ENCODE measurements around the gene PRKCZ. TPM values are rescaled to one million over a fixed set of nuclear protein-coding genes. Genes with fewer than 3 reads are reported as not detected.

Gene PRKCZ
- total RNA-seq, 1 experiment from 2014 or later, result 1.9 TPM

DNA sequence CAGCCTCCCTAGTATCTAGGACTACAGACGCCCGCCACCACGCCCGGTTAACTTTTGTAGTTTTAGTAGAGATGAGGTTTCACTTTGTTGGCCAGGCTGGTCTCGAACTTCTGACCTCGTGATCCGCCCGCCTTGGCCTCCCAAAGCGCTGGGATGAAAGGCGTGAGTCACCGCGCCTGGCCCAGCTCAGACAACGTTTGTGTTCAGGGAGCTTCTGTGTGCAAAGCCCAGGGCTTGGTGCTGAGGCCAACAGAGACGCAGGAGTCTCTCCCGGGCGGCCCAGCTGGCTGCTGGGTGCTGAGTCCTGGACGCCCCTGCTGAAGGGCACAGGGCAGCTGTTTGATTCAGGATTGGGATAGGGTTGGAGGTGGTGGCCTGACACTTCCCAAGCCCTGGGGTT is 3.0 kb downstream of the PRKCZ start:
- no peaks in the 10 kb centered on the region for H3K9me3 ChIP-seq (ENCODE audit: low read depth, low read length, poor library complexity, severe bottlenecking)
- DNase-seq (ENCODE audit: low spot score), result no peak
- no peak overlapping the region for H3K4me3 ChIP-seq (ENCODE audit: low read depth, low read length, poor library complexity, severe bottlenecking)
- H3K27me3 ChIP-seq (replicated peaks; ENCODE audit: insufficient read depth, low read depth, low read length, poor library complexity), result peaks cover 40% of the 10 kb centered on the region
- intact Hi-C loops (cut with micrococcal nuclease; ENCODE audit: unreplicated experiment), result no loop called here
- H3K4me1 ChIP-seq (ENCODE audit: insufficient read depth, low read length, poor library complexity, severe bottlenecking), result no peaks in the 10 kb centered on the region
- ChIA-PET CTCF (no interaction called here), POLR2A (ENCODE audit: low non-redundant PET) (no interaction called here)
- no peak overlapping the region for H3K27ac ChIP-seq (ENCODE audit: low read depth, low read length, poor library complexity, severe bottlenecking)
- H3K36me3 ChIP-seq (ENCODE audit: insufficient read depth, low read length, poor library complexity, severe bottlenecking), result no peaks in the 10 kb centered on the region
- no TSS peak for BruUV-seq (replicated peaks)
- no peak for TF ChIP-seq EZH2 (IDR thresholded peaks at IDR 0.05; ENCODE audit: borderline replicate concordance, low read depth, low read length, poor library complexity, severe bottlenecking)
- TF ChIP-seq, protein P1, sequence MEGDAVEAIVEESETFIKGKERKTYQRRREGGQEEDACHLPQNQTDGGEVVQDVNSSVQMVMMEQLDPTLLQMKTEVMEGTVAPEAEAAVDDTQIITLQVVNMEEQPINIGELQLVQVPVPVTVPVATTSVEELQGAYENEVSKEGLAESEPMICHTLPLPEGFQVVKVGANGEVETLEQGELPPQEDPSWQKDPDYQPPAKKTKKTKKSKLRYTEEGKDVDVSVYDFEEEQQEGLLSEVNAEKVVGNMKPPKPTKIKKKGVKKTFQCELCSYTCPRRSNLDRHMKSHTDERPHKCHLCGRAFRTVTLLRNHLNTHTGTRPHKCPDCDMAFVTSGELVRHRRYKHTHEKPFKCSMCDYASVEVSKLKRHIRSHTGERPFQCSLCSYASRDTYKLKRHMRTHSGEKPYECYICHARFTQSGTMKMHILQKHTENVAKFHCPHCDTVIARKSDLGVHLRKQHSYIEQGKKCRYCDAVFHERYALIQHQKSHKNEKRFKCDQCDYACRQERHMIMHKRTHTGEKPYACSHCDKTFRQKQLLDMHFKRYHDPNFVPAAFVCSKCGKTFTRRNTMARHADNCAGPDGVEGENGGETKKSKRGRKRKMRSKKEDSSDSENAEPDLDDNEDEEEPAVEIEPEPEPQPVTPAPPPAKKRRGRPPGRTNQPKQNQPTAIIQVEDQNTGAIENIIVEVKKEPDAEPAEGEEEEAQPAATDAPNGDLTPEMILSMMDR (conservative IDR thresholded peaks at IDR 0.05; ENCODE audit: low read depth, low read length), result no peak

DNA sequence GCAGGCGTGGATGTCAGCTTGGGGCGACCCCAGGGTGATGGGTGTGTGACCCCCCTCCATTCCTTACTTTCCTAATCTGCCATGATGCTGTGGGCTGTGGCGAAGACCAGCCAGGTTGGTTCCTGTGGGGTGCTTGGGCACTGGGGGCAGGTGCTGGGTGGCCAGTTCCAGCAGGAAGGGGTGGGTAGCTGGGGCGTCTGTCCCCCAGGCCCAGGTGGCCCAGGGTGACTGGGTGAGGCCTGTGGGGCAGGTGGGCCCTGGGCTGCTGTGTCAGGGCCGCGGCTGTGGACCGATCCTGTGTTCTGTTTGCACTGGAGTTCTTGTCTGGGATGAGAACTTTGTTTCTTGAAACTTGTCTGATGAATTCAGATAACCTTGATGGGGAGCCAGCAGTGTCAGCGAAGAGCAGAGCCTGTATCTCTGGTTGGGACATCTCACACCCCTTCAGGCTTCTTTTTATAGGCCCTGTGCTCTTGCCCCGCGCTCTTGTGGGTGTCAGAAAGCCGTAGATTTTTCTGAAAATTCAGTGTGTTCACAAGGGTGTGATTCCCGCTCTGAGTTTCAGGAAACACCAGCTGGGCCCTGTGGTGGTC is 3.7 kb downstream of the PRKCZ start:
- intact Hi-C loops (cut with micrococcal nuclease; ENCODE audit: unreplicated experiment), result no loop called here
- no TSS peak for BruUV-seq (replicated peaks)
- no peak for DNase-seq (ENCODE audit: low spot score)
- Histone ChIP-seq H3K27ac (ENCODE audit: low read depth, low read length, poor library complexity, severe bottlenecking) (no peak overlapping the region), H3K9me3 (ENCODE audit: low read depth, low read length, poor library complexity, severe bottlenecking) (no peaks in the 10 kb centered on the region), H3K36me3 (ENCODE audit: insufficient read depth, low read length, poor library complexity, severe bottlenecking) (no peaks in the 10 kb centered on the region), H3K27me3 (replicated peaks; ENCODE audit: insufficient read depth, low read depth, low read length, poor library complexity) (peaks cover 38% of the 10 kb centered on the region), H3K4me3 (ENCODE audit: low read depth, low read length, poor library complexity, severe bottlenecking) (no peak overlapping the region), H3K4me1 (ENCODE audit: insufficient read depth, low read length, poor library complexity, severe bottlenecking) (no peaks in the 10 kb centered on the region)
- POLR2A ChIA-PET (ENCODE audit: low non-redundant PET), result no interaction called here
- CTCF ChIA-PET, result no interaction called here
- TF ChIP-seq, protein P1 (conservative IDR thresholded peaks at IDR 0.05; ENCODE audit: low read depth, low read length), result no peak
- TF ChIP-seq EZH2 (IDR thresholded peaks at IDR 0.05; ENCODE audit: borderline replicate concordance, low read depth, low read length, poor library complexity, severe bottlenecking), result no peak

DNA sequence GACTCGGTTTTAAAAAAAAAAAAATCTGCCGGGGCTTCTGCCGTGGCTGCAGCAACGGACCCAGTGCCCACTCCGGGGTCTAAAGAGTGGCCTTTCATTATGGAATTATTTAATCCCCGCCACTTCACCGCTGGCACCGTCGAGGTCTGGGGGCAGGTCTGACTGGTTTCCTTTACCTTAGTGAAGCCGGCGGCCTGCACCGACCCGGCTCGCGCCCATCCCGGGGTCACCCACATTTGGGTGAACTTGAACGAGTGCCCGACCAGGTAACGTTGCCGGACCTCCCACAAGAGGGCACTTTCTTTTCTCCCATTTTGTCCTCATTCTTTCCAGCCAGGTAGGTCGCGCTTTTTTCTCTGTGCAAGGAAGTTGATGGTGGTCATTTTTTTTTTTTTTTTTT is 4.3 kb downstream of the PRKCZ start:
- Histone ChIP-seq H3K9me3 (ENCODE audit: low read depth, low read length, poor library complexity, severe bottlenecking) (no peaks in the 10 kb centered on the region), H3K4me1 (ENCODE audit: insufficient read depth, low read length, poor library complexity, severe bottlenecking) (no peaks in the 10 kb centered on the region), H3K27me3 (replicated peaks; ENCODE audit: insufficient read depth, low read depth, low read length, poor library complexity) (peaks cover 31% of the 10 kb centered on the region), H3K36me3 (ENCODE audit: insufficient read depth, low read length, poor library complexity, severe bottlenecking) (no peaks in the 10 kb centered on the region), H3K4me3 (ENCODE audit: low read depth, low read length, poor library complexity, severe bottlenecking) (no peak overlapping the region), H3K27ac (ENCODE audit: low read depth, low read length, poor library complexity, severe bottlenecking) (no peak overlapping the region)
- TF ChIP-seq EZH2 (IDR thresholded peaks at IDR 0.05; ENCODE audit: borderline replicate concordance, low read depth, low read length, poor library complexity, severe bottlenecking), result no peak
- TF ChIP-seq, protein P1 (conservative IDR thresholded peaks at IDR 0.05; ENCODE audit: low read depth, low read length), result no peak
- DNase-seq (ENCODE audit: low spot score), result no peak
- POLR2A ChIA-PET (ENCODE audit: low non-redundant PET), result no interaction called here
- intact Hi-C loops (cut with micrococcal nuclease; ENCODE audit: unreplicated experiment), result no loop called here
- CTCF ChIA-PET, result no interaction called here
- BruUV-seq (replicated peaks), result no TSS peak
